Fibroblast of lung (primary cell): ENCODE measurements around the gene COCH. TPM values are rescaled to one million over a fixed set of nuclear protein-coding genes. Genes with fewer than 3 reads are reported as not detected.
"Not testable (repeated sequence)": the region's sequence is repeated elsewhere in the genome, so short reads cannot be mapped to it uniquely, and the experiment has no call there.

Source experiments
- DNase-seq, 2 donors: peaks; one replicate each; pipeline versions ENCODE4 v3.0.0 to v3.0.0-alpha.2; 2010; ENCODE audit warnings: low read depth in 2 of 2
- H2AFZ ChIP-seq: 2 replicates; pipeline ENCODE4 v1.5.1; 2012; ENCODE audit warnings: low read length, control low read depth, inconsistent platforms
- H3K27ac ChIP-seq: 2 replicates; pipeline ENCODE4 v1.5.1; 2011; ENCODE audit warnings: low read length, control low read depth; ENCODE audit not compliant: insufficient read depth
- H3K27me3 ChIP-seq: 2 replicates; pipeline ENCODE4 v1.5.1; 2011; ENCODE audit warnings: mild to moderate bottlenecking, low read length; ENCODE audit not compliant: control insufficient read depth, insufficient read depth
- H3K36me3 ChIP-seq: 2 replicates; pipeline ENCODE4 v1.5.1; 2011; ENCODE audit warnings: low read length; ENCODE audit not compliant: control insufficient read depth, insufficient read depth
- H3K4me1 ChIP-seq: 2 replicates; pipeline ENCODE4 v1.5.1; 2011; ENCODE audit warnings: low read length; ENCODE audit not compliant: control insufficient read depth, insufficient read depth; ENCODE audit errors: extremely low read depth
- H3K4me2 ChIP-seq: 2 replicates; pipeline ENCODE4 v1.5.1; 2011; ENCODE audit warnings: low read length, control low read depth; ENCODE audit not compliant: insufficient read depth; ENCODE audit errors: extremely low read depth
- H3K4me3 ChIP-seq, 4 experiments: fragments of 200-600 bp in 1 of 4; sonication (generic) in 1 of 4; replicated peaks in 1 of 4; 2 replicates each; pipeline ENCODE4 v1.5.1; 2011 to 2016; ENCODE audit warnings: low read length in 4 of 4, low read depth in 3 of 4, mild to moderate bottlenecking in 3 of 4, control low read depth in 2 of 4, inconsistent platforms in 1 of 4, mixed read lengths in 1 of 4; ENCODE audit not compliant: insufficient read depth in 1 of 4; ENCODE audit errors: control extremely low read depth in 1 of 4
- H3K79me2 ChIP-seq: 2 replicates; pipeline ENCODE4 v1.5.1; 2012; ENCODE audit warnings: mild to moderate bottlenecking, low read length, inconsistent platforms; ENCODE audit not compliant: control insufficient read depth, insufficient read depth
- H3K9ac ChIP-seq: 2 replicates; pipeline ENCODE4 v1.5.1; 2011; ENCODE audit warnings: mild to moderate bottlenecking, low read length, control low read depth; ENCODE audit not compliant: insufficient read depth
- H3K9me3 ChIP-seq: 2 replicates; pipeline ENCODE4 v1.5.1; 2012; ENCODE audit warnings: low read depth, low read length; ENCODE audit not compliant: control insufficient read depth, insufficient read depth
- H4K20me1 ChIP-seq: 2 replicates; pipeline ENCODE4 v1.5.1; 2011; ENCODE audit warnings: low read length; ENCODE audit not compliant: control insufficient read depth, insufficient read depth; ENCODE audit errors: extremely low read depth
- CTCF ChIP-seq, 2 donors: IDR thresholded peaks in 1 of 2; conservative IDR thresholded peaks in 1 of 2; 1 replicate in 1 of 2; 2 replicates in 1 of 2; pipeline ENCODE4 v1.5.1; 2011 to 2012; ENCODE audit warnings: low read length in 2 of 2, control low read depth in 1 of 2, inconsistent platforms in 1 of 2, low read depth in 1 of 2, mild to moderate bottlenecking in 1 of 2
- EZH2 ChIP-seq: IDR thresholded peaks from 2 replicates; pipeline ENCODE4 v1.5.1; 2012; ENCODE audit warnings: low read length, control low read depth, mild to moderate bottlenecking; ENCODE audit errors: missing control alignments
- polyA plus RNA-seq, 2 donors: library from polyadenylated mRNA; depleted of rRNA in 1 of 2; stranded (reverse) in 1 of 2; unstranded in 1 of 2; fragments of >200 nt; gene quantifications; 2 replicates each; pipeline ENCODE4 v1.2.1, GENCODE V29; 2011 to 2012; ENCODE audit warnings: missing spikeins in 1 of 2
- total RNA-seq: library from RNA; depleted of rRNA; stranded (reverse); fragments of >200 nt; gene quantifications from 2 replicates; pipeline ENCODE4 v1.2.1, GENCODE V29; 2014

COCH gene
- total and polyA plus RNA-seq, 2 donors (not counting 1 experiment from before 2014, with no cell fraction given): 0.33 to 0.72 TPM

GRCh38 chr14:30921788-30922187 is 47.4 kb downstream of the COCH start:
- Histone ChIP-seq H3K27ac (no peak overlapping the region), H3K79me2 (no peaks in the 10 kb centered on the region), H3K27me3 (no peaks in the 10 kb centered on the region), H3K9ac (no peak overlapping the region), H3K4me2 (no peak overlapping the region), H3K4me1 (no peaks in the 10 kb centered on the region), H2AFZ (no peak overlapping the region), H4K20me1 (no peaks in the 10 kb centered on the region), H3K9me3 (no peaks in the 10 kb centered on the region), H3K36me3 (no peaks in the 10 kb centered on the region), H3K4me3 (no peak overlapping the region)
- no peak for TF ChIP-seq CTCF (conservative IDR thresholded peaks at IDR 0.05 in 1 of 2, IDR thresholded peaks at IDR 0.05 in 1 of 2; ENCODE audit: low read depth in 1 of 2, low read length in 2 of 2)
- no peak for DNase-seq

GRCh38 chr14:30925254-30925653 is 50.9 kb downstream of the COCH start:
- no peaks in the 10 kb centered on the region for H3K79me2 ChIP-seq
- H3K9ac ChIP-seq: no peak overlapping the region
- DNase-seq: no peak
- H3K9me3 ChIP-seq: no peaks in the 10 kb centered on the region
- H3K27me3 ChIP-seq: no peaks in the 10 kb centered on the region
- H3K4me1 ChIP-seq: no peaks in the 10 kb centered on the region
- H3K4me2 ChIP-seq: no peak overlapping the region
- H3K36me3 ChIP-seq: no peaks in the 10 kb centered on the region
- TF ChIP-seq EZH2 (no peak), CTCF (conservative IDR thresholded peaks at IDR 0.05 in 1 of 2, IDR thresholded peaks at IDR 0.05 in 1 of 2; ENCODE audit: low read depth in 1 of 2, low read length in 2 of 2) (no peak)
- no peak overlapping the region for H2AFZ ChIP-seq
- no peaks in the 10 kb centered on the region for H4K20me1 ChIP-seq
- H3K4me3 ChIP-seq: no peak overlapping the region
- H3K27ac ChIP-seq: no peak overlapping the region

DNA sequence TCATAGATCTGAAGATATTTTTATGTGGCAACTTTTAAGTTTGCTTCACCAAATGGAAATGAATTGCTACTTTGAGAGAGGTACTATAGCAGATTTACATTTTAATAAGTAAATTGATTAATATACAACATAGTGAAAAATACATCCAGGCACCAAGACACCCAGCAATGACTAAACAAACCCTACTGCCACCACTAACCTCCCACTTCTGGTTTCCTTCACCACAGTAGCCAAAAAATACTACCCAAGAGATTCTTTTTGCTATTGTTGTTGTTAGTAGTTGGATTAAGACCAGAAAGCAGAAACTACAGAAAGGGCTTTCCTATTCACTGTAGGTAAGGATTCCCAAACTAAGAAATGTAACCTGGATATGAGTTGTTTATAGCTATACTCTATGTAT is 54.1 kb downstream of the COCH start:
- no peak overlapping the region for H3K9ac ChIP-seq
- no peaks in the 10 kb centered on the region for H4K20me1 ChIP-seq
- DNase-seq: peak in 1 of 2 donors; percentile 36
- no peaks in the 10 kb centered on the region for H3K27me3 ChIP-seq
- no peaks in the 10 kb centered on the region for H3K9me3 ChIP-seq
- H3K27ac ChIP-seq: no peak overlapping the region
- no peaks in the 10 kb centered on the region for H3K4me1 ChIP-seq
- H3K36me3 ChIP-seq: no peaks in the 10 kb centered on the region
- no peak overlapping the region for H2AFZ ChIP-seq
- no peak overlapping the region for H3K4me2 ChIP-seq
- H3K79me2 ChIP-seq: no peaks in the 10 kb centered on the region
- TF ChIP-seq EZH2 (no peak), CTCF (conservative IDR thresholded peaks at IDR 0.05 in 1 of 2, IDR thresholded peaks at IDR 0.05 in 1 of 2; ENCODE audit: low read depth in 1 of 2, low read length in 2 of 2) (no peak)
- H3K4me3 ChIP-seq: no peak overlapping the region

DNA sequence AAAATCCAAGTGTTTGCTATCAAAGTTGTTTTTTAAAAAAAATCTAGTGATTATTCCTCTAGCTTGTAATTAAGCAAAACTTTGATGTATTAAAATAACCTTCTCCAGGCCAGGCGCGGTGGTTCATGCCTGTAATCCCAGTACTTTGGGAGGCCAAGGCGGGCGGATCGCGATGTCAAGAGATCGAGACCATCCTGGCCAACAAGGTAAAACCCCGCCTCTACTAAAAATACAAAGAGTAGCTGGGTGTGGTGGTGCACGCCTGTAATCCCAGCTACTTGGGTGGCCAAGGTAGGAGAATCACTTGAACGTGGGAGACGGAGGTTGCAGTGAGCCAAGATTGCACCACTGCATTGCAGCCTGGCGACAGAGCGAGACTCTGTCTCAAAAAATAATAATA is 59.6 kb downstream of the COCH start:
- DNase-seq, H3K79me2 ChIP-seq, H4K20me1 ChIP-seq, H3K4me3 ChIP-seq, H3K9ac ChIP-seq, H3K27me3 ChIP-seq, H3K4me2 ChIP-seq, H3K4me1 ChIP-seq, H2AFZ ChIP-seq, H3K36me3 ChIP-seq, H3K27ac ChIP-seq, H3K9me3 ChIP-seq: not testable (repeated sequence)
